HG02798 (cell line): ENCODE measurements around the gene SPEM2.
"Not testable (repeated sequence)": the region's sequence is repeated elsewhere in the genome, so short reads cannot be mapped to it uniquely, and the experiment has no call there.

Experiments
- ATAC-seq: cut with Tn5 transposase; IDR thresholded peaks from one replicate; pipeline ENCODE4 v1.9.1; 2021; ENCODE audit warnings: mild to moderate bottlenecking; ENCODE audit not compliant: unreplicated experiment, poor library complexity

SPEM2 gene

DNA sequence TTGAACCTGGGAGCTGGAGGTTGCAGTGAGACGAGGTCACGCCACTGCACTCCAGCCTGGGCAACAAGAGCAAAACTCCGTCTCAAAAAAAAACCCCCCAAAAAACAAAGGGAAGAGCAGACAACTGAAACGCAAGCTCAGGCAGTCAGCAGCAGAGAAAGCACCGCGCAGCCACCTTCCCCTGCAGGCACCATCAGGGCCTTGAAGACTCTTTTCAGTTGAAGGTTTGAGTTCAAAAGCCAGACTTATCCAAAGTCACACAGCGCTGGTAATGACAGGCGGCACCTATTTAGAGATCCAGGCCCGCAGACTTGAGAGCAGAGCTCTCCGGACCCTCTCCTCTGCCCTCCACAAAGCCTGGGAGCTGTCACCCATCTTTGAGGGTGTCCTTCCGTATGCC is 42.9 kb downstream of the SPEM2 start:
- ATAC-seq: no peak

DNA sequence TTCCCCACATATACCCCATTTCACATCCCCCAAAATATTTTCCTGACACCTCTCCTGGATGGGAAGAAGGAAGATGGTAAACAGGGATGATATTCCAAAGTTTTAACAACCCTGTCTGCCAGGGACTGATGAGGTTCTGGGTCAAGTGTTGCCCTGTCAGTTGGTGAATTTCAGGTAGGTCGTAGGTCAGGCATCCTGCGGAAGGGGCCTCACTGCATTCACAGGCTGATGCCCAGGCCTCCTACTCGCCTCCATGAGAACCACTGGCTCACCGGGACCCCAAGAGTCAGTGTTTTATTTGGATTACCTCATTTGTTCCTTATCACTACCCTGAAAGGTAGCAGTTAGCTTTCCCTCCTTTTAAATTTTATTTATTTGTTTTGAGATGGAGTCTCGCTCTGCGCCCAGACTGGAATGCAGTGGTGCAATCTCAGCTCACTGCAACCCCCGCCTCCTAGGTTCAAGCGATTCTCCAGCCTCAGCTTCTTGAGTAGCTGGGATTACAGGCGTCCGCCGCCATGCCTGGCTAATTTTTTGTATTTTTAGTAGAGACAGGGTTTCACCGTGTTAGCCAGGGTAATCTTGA is 43.5 kb downstream of the SPEM2 start:
- no peak for ATAC-seq

- ATAC-seq: not testable (repeated sequence)
Observed at GRCh38 chr17:7469843-7470242, 44.4 kb downstream of the SPEM2 start.

DNA sequence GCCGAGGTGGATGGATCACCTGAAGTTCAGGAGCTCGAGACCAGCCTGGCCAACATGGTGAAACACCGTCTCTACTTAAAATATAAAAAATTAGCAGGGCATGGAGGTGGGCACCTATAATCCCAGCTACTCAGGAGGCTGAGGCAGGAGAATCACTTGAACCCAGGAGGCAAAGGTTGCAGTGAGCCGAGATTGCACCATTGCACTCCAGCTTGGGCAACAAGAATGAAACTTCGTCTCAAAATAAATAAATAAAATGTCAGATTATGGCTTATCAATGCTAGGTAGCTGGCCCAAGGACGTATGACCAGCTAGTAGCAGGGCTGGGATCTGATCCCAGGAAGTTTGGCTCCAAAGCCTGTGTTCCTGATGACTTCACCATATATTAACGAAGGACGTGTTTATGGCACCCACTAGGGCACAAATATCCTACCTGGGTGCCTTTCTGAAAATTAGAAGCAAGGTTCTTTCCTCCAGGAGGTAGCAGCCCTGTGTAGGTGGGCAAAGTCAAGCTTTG is 45.1 kb downstream of the SPEM2 start:
- not testable (repeated sequence) for ATAC-seq

DNA sequence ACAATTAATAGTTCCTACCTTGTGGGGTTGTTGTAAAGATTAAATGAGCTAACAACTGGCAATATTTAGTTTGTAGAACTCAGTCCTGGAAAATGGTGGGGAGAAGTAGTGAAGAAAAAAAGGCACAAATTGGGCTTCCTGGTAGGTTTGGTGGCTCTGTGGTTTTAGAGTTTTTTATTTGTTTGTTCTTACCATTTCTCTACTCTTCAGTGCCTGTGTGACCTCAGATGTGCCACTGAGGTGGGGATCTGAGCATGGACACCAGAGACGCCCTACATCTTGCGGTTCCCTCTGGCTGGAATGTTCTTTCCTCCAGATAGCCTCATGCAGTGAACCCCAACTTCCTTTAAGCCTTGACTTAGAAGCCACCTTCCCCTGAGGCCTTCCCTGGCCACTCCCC is 46.3 kb downstream of the SPEM2 start:
- ATAC-seq: no peak

DNA sequence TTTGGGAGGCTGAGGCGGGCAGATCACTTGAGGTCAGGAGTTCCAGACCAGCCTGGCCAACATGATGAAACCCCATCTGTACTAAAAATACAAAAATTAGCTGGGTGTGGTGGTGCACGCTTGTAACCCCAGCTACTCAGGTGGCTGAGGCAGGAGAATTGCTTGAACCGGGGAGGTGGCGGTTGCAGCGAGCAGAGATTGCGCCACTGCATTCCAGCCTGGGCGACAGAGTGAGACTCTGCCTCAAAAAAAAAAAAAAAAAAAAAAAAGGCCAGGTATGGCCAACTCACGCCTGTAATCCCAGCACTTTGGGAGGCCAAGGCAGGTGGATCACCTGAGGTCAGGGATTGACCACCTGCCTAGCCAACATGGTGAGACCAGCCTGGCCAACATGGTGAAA is 49.4 kb downstream of the SPEM2 start:
- not testable (repeated sequence) for ATAC-seq

DNA sequence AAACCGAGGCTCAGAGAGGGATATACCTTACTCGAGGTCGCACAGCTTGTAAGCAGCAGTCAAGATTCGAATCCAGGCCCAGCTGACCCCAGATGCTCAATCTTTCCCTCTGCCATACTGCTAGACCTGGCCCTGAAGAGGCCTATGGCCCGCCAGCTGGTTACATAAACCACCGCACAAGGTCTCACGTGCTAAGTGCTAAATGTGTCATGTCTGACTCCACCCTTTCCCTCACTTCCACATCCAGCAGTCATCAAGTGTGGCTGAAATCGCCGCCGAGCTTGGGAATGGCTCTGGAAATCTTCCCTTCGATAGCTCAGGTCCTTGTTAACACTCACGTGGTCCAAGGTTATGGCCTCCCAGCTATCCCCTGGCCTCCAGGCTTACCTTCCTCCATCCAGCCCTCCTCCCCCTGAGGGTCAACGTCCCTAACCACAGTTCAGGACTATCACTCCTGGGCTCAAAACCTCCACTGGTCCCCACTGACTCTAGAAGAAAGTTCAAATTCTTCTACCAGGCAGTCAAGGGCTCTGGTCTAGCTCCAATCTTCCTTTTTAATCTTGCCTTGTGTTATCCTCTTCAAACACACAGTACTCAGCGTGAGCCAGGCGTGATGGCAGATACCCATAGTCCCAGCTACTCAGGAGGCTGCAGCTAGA is 50.5 kb downstream of the SPEM2 start:
- no peak for ATAC-seq

GRCh38 chr17:7476494-7476893 is 51.1 kb downstream of the SPEM2 start:
- ATAC-seq: no peak

GRCh38 chr17:7476951-7477350 is 51.5 kb downstream of the SPEM2 start:
- ATAC-seq: no peak
